Activated CD8-positive, alpha-beta memory T cell treated with anti-CD3 and anti-CD28 coated beads, Interleukin-2, amount 10 ng/mL, durations not matched to agents 7 days and 5 days (primary cell): ENCODE results near the gene TIPARP. TPM values are rescaled to one million over a fixed set of nuclear protein-coding genes. Genes with fewer than 3 reads are reported as not detected.

Experiments
- ATAC-seq: fragments of 150-1000 bp; cut with Tn5 transposase; one replicate; pipeline ENCODE4 v1.10.0; 2021; ENCODE audit warnings: moderate library complexity
- CTCF ChIA-PET: fragments of 350-600 bp; sonication (Branson Sonifier 250); formaldehyde crosslinking; loops from one replicate; lab custom pipeline; 2021; ENCODE audit warnings: antibody characterized with exemption; lab: Charles Lee
- DNase-seq: peaks from one replicate; pipeline ENCODE4 v3.0.0-alpha.2; 2020
- H3K27ac Mint-ChIP-seq: one replicate; pipeline ENCODE4 v1.8.0; 2021; ENCODE audit warnings: mild to moderate bottlenecking, mixed read lengths
- H3K27me3 Mint-ChIP-seq: one replicate; pipeline ENCODE4 v1.8.0; 2021; ENCODE audit warnings: mixed read lengths
- H3K36me3 Mint-ChIP-seq: one replicate; pipeline ENCODE4 v1.8.0; 2021; ENCODE audit warnings: mild to moderate bottlenecking, mixed read lengths
- H3K4me1 Mint-ChIP-seq: one replicate; pipeline ENCODE4 v1.8.0; 2021; ENCODE audit warnings: mixed read lengths
- H3K4me3 Mint-ChIP-seq: one replicate; pipeline ENCODE4 v1.8.0; 2021; ENCODE audit warnings: mild to moderate bottlenecking, moderate library complexity, mixed read lengths
- H3K9me3 Mint-ChIP-seq: one replicate; pipeline ENCODE4 v1.8.0; 2022; ENCODE audit warnings: low read depth, mixed read lengths
- total RNA-seq, 2 experiments: library from RNA; stranded (reverse); gene quantifications; one replicate each; pipeline ENCODE4 v1.2.3, GENCODE V29; 2021

The TIPARP gene
- total RNA-seq, 2 experiments from 2014 or later = 31.6 to 42.8 TPM

DNA sequence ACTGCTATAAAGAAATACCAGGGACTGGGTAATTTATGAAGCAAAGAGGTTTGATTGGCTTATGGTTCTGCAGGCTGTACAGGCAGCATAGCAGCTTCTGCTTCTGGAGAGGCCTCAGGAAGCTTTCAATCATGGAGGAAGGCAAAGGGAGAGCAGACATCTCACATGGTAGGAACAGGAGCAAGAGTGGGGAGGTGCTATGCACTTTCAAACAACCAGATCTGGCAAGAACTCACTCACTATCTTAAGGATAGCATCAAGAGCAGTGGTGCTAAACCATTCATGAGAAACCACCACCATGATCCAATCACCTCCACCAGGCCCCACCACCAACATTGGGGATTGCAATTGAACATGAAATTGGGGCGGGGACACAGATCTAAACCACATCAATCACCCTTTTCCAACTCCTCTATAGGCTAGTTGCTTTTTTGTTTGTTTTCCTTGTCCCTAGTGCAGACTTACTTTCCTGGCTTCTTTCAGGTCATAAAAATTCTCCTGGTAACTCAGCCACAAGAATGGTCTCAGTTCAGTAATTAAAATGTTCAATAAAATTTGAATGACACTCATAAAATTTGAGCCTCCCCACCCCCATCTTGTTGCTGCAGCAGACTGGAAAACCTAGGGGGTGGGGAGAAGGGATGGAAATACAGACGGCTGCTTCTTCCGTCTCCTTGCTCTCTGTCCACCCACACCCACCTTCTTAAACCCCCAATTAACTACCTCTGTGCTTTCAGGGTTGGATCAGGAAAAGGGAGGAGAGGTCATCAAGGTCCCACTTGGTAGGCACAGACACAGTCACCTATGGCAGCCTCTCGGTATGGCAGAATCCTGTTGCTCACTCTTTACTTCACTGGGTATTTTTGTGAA, 16.3 kb upstream of the TIPARP start:
- no peaks in the 10 kb centered on the region for H3K9me3 Mint-ChIP-seq
- CTCF ChIA-PET = interaction anchor here (1.0 kb wide), 1 partner anchor 27 kb away, joined by 3 read pairs; no protein-coding TSS in a partner anchor
- H3K4me1 Mint-ChIP-seq = peaks cover 11% of the 10 kb centered on the region
- no peaks in the 10 kb centered on the region for H3K27me3 Mint-ChIP-seq
- no peak overlapping the region for H3K27ac Mint-ChIP-seq
- H3K36me3 Mint-ChIP-seq = peaks cover 6% of the 10 kb centered on the region
- no peak overlapping the region for H3K4me3 Mint-ChIP-seq
- ATAC-seq = no peak
- DNase-seq = no peak

DNA sequence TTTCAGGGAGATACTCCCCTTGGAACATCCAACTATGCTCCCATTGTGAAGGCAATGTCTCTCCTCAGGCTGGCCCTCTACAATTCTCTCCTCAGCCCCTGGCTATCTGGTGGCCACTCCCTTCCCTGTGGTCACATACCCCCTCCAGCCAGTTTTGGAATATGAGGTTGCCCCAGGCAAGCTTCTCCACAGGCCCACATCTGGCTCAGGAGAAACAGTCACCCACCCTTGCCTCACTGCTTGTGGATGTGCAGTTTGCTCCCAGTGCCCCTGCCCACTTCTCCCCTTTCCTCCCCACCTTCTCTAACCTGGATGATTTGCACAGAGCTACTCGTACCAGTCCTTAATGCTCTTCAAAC, 15.7 kb upstream of the TIPARP start:
- no peaks in the 10 kb centered on the region for H3K27me3 Mint-ChIP-seq
- peaks cover 6% of the 10 kb centered on the region for H3K36me3 Mint-ChIP-seq
- no peak overlapping the region for H3K27ac Mint-ChIP-seq
- H3K4me1 Mint-ChIP-seq = peaks cover 14% of the 10 kb centered on the region
- CTCF ChIA-PET = interaction anchor here (1.0 kb wide), 1 partner anchor 26 kb away, joined by 3 read pairs; no protein-coding TSS in a partner anchor
- ATAC-seq = no peak
- no peak for DNase-seq
- no peak overlapping the region for H3K4me3 Mint-ChIP-seq
- H3K9me3 Mint-ChIP-seq = no peaks in the 10 kb centered on the region

DNA sequence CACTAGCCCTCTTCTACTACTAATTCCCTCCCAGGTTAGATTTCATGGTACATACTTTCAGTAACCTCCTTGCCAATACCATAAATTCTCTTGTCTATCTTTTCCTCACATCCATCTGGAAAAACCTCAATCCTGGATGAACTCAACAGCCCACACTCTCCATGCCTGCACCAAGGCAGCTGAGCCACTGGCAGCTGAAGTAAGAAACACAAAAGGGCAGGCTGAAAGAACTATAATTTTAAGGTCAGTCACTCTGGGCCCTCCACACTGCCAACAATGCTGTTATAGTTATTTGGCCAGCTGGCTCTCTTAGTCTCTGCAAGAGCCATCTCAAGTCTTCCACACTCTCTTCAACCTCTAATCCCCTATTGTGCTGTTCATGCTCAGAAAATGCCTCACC, 15.1 kb upstream of the TIPARP start:
- DNase-seq = no peak
- Mint-ChIP-seq H3K9me3 (no peaks in the 10 kb centered on the region), H3K27ac (no peak overlapping the region), H3K36me3 (peaks cover 9% of the 10 kb centered on the region), H3K4me3 (no peak overlapping the region), H3K27me3 (no peaks in the 10 kb centered on the region), H3K4me1 (peaks cover 20% of the 10 kb centered on the region)
- CTCF ChIA-PET = interaction anchor here (1.0 kb wide), 1 partner anchor 26 kb away, joined by 3 read pairs; no protein-coding TSS in a partner anchor
- no peak for ATAC-seq

DNA sequence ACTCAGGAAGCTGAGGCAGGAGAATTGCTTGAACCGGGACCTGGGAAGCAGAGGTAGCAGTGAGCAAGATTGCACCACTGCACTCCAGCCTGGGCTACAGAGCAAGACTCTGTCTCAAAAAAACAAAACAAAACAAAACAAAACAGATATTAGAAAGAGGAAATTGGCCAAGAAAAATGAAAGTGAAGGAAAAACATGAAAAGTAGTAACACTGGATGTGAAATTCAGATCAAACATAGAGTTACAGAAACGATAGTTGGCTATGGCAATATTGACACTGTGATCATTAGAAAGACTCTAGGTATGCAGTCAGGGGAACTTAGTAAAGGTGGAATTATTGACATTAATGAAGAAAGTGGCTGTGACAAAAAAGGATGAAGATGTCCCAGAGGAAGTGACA, 13.2 kb upstream of the TIPARP start:
- H3K27me3 Mint-ChIP-seq = no peaks in the 10 kb centered on the region
- peaks cover 13% of the 10 kb centered on the region for H3K36me3 Mint-ChIP-seq
- H3K4me3 Mint-ChIP-seq = no peak overlapping the region
- no peak for DNase-seq
- H3K9me3 Mint-ChIP-seq = no peaks in the 10 kb centered on the region
- H3K4me1 Mint-ChIP-seq = peaks cover 38% of the 10 kb centered on the region
- CTCF ChIA-PET = interaction anchor here (1.2 kb wide), 1 partner anchor 13 kb away, joined by 5 read pairs; the partner anchor contains the start of gene TIPARP
- no peak for ATAC-seq
- H3K27ac Mint-ChIP-seq = no peak overlapping the region

DNA sequence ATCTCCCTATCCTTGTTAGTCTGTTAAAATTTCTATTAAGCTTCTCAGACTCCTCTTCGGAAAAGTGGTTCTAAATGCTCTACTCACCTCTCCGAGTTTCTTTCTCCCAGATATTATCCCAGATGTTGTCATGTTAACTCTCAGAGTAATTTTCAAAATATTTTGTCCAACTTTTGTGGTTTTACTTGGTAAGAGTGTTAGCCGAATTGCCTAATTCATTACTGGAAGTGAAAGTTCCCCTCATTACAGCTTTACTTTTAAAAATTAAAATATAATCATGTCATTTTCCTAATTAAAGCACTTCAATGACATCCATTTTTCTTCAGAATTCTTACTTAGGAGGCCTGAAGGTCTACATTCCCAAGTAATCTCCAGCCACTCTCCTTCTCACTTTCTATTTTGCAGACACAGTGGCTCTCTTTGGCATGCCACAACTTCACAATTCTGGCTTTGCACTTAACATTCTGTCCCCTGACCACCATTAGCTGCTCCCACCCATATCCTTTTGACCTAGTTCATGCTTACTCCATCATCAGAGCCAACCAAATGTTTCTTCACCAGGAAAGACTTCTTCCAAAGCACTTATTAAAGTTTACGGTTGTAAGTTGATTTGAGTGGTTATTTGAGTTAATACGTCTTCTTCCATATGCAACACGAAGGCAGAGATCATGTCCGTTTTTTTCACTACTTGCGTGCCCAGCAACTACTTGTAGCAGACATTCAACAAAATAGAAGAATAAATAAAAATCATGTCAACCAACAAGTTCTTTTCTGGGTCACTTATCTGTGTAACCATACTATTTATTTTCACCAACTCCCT, 10.2 kb upstream of the TIPARP start:
- Mint-ChIP-seq H3K9me3 (no peaks in the 10 kb centered on the region), H3K4me3 (peak overlapping the region; percentile 49), H3K27me3 (no peaks in the 10 kb centered on the region), H3K27ac (peak overlapping the region; percentile 93), H3K4me1 (peaks cover 65% of the 10 kb centered on the region), H3K36me3 (peaks cover 18% of the 10 kb centered on the region)
- ATAC-seq = peak; percentile 28
- CTCF ChIA-PET = interaction anchor here (1.2 to 3.3 kb wide), 4 partner anchors 11 to 109 kb away, joined by 3 to 35 read pairs (median 8); partner anchors contain the start of genes SSR3 and TIPARP
- DNase-seq = no peak

DNA sequence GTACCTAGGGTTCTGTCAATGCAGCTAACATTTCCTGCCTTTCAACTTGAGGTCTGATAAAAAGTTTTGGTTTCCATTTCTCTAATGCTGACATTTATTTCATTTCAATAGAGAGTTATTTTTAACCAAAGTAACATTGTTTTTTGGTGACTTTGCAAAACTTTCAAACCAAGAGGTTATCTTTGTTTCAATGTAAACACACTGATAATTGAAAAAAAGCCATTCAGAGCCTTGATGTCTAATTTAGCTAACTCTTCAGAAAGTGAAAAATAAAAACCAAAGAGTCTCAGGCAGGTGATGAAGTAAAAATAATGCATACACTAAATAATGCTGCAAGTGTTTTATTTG, 9.6 kb upstream of the TIPARP start:
- CTCF ChIA-PET = interaction anchor here (0.7 to 3.3 kb wide), 5 partner anchors 10 to 418 kb away, joined by 3 to 35 read pairs (median 5); partner anchors contain the start of genes SSR3 and TIPARP
- Mint-ChIP-seq H3K4me1 (peaks cover 66% of the 10 kb centered on the region), H3K27ac (peak overlapping the region; percentile 93), H3K9me3 (no peaks in the 10 kb centered on the region), H3K27me3 (no peaks in the 10 kb centered on the region), H3K4me3 (peak overlapping the region; percentile 49), H3K36me3 (peaks cover 15% of the 10 kb centered on the region)
- ATAC-seq = peak; percentile 68
- DNase-seq = no peak

DNA sequence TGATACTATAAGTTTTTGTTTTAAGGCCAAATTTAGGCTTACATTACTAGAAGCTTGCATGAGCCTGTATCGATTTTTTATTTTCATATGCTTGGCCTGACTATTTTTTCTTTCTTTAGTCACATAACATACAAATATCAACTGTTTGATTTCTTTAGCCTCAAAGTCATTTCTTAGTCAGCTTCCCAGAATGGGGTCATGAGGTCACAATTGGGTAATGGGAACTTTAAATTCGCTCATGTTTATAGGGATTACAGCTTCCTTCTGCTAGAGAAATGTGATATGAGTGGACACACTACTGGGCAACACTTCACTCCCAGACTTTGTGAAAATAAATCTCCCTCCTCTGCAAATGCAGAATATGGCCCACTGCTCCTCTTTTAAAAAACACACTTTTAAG, 9.1 kb upstream of the TIPARP start:
- Mint-ChIP-seq H3K9me3 (no peaks in the 10 kb centered on the region), H3K36me3 (peaks cover 15% of the 10 kb centered on the region), H3K27me3 (no peaks in the 10 kb centered on the region), H3K27ac (peak overlapping the region; percentile 93), H3K4me3 (peak overlapping the region; percentile 49), H3K4me1 (peaks cover 70% of the 10 kb centered on the region)
- no peak for DNase-seq
- CTCF ChIA-PET = interaction anchor here (0.7 to 3.3 kb wide), 5 partner anchors 10 to 417 kb away, joined by 3 to 35 read pairs (median 5); partner anchors contain the start of genes SSR3 and TIPARP
- ATAC-seq = no peak

DNA sequence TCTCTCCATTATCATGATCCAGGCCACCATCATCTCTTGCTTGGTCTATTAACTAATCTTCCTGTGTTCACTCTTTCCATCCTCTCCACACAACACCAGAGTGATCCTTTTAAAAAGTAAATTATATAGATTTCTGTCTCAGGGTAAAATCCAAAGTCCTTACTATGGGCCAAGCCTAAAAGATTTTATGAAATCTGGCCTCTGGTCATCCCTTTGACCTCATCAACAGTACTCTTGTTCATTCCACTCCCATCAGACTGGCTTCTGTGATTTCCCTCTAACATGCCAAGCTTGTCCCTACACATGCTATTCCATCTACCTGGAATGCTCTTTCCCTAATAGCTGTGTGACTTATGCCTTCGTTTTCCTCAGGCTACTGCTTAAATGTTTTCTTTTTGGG, 8.3 kb upstream of the TIPARP start:
- DNase-seq (no peak), ATAC-seq (no peak)
- peaks cover 15% of the 10 kb centered on the region for H3K36me3 Mint-ChIP-seq
- no peak overlapping the region for H3K4me3 Mint-ChIP-seq
- peaks cover 69% of the 10 kb centered on the region for H3K4me1 Mint-ChIP-seq
- no peaks in the 10 kb centered on the region for H3K9me3 Mint-ChIP-seq
- H3K27me3 Mint-ChIP-seq = no peaks in the 10 kb centered on the region
- H3K27ac Mint-ChIP-seq = peak overlapping the region; percentile 93
- CTCF ChIA-PET = interaction anchor here (2.4 to 3.3 kb wide), 2 partner anchors 9 to 22 kb away, joined by 11 to 35 read pairs; partner anchors contain the start of gene TIPARP

DNA sequence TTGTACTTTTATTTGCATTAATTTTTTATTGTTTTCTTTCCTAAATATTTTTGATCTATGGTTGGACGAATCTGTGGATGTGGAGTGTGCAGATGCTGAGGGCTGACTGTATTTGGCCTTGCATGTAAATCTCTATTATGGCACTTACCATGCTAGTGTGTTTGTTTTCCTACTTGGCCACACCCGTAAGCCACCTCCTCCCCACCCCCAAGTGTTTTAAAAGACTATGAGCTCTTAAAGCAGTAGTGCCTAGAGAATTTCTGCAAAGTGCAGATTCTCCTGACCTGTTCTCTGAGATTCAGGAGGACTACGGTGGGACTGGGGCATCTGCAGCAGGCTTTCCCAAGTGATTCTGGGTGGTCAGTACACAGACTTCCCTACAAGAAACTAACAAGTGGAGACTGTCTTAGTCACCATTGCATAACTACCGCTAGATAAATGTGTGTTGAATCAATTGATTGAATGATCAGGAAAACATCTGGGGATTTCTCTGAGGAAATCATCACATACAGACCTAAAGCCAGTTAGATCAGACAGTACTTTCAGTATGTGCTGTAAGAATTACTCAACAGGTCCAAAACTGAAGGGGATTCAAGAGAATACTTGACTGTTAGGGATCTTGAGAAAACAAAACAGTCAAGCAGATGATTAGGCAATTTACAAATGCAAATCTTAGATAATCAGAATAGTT, 6.2 kb upstream of the TIPARP start:
- Mint-ChIP-seq H3K9me3 (no peaks in the 10 kb centered on the region), H3K27ac (peak overlapping the region; percentile 63), H3K4me1 (peaks cover 64% of the 10 kb centered on the region), H3K27me3 (no peaks in the 10 kb centered on the region), H3K36me3 (peaks cover 18% of the 10 kb centered on the region), H3K4me3 (no peak overlapping the region)
- peak; percentile 67 for ATAC-seq
- DNase-seq = peak; percentile 64
- CTCF ChIA-PET = interaction anchor here (1.5 to 1.6 kb wide), 2 partner anchors 23 to 113 kb away, joined by 3 to 6 read pairs; partner anchors contain the start of gene SSR3

DNA sequence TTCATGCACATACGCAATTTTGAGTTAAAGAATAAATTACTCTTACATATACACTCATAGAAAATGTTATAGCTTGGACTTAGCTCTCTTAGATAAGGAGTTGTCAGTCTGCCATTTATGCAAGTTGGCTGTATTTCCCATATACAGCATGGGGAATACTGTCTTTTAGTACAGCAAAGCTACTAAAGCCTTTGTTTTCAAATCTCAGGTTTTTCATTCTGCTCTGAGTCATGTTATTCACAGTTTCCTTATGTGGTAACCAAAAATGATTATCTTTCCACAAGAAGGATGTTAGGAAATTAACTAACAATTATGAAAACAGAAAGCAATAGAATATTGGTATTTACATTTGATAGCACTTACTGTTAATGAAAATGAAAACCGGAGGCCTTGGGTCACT, 4.3 kb upstream of the TIPARP start:
- no peaks in the 10 kb centered on the region for H3K27me3 Mint-ChIP-seq
- H3K36me3 Mint-ChIP-seq = peaks cover 12% of the 10 kb centered on the region
- ATAC-seq (no peak), DNase-seq (no peak)
- H3K9me3 Mint-ChIP-seq = no peaks in the 10 kb centered on the region
- CTCF ChIA-PET = no interaction called here
- H3K4me1 Mint-ChIP-seq = peaks cover 54% of the 10 kb centered on the region
- no peak overlapping the region for H3K4me3 Mint-ChIP-seq
- no peak overlapping the region for H3K27ac Mint-ChIP-seq

DNA sequence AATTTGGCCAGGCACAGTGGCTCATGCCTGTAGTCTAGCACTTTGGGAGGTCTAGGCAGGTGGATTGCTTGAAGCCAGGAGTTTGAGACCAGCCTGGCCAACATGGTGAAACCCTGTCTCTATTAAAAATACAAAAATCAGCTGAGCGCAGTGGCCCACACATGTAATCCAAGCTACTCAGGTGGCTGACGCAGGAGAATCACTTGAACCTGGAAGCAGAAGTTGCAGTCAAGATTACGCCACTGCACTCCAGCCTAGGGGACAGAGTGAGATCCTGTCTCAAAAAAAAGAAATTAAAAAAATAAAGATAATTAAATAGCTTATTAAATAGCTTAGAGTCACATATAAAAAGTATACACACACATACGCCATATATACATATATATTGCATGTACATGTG, 3.7 kb upstream of the TIPARP start:
- peaks cover 12% of the 10 kb centered on the region for H3K36me3 Mint-ChIP-seq
- H3K27me3 Mint-ChIP-seq = no peaks in the 10 kb centered on the region
- H3K27ac Mint-ChIP-seq = no peak overlapping the region
- no peak for ATAC-seq
- peaks cover 48% of the 10 kb centered on the region for H3K4me1 Mint-ChIP-seq
- H3K9me3 Mint-ChIP-seq = no peaks in the 10 kb centered on the region
- H3K4me3 Mint-ChIP-seq = no peak overlapping the region
- CTCF ChIA-PET = interaction anchor here (1.3 kb wide), 1 partner anchor 27 kb away, joined by 3 read pairs; no protein-coding TSS in a partner anchor
- no peak for DNase-seq

DNA sequence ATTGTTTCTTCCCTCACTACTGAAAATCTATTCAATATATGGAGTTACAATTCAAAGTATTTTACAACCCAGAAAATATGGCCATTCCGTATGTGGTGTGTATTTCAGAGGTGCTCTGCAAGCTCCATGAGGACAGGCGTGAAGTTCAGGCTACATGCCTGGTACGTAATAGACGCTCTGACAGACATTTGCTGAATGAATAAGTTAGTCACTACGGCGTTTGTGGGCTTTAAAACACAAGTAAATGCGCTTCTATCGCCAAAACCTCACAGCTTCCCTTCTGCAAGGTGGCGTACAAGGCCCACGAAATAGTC, 701 bp upstream of the TIPARP start:
- Mint-ChIP-seq H3K27ac (peak overlapping the region; percentile 96), H3K4me3 (peak overlapping the region; percentile 96), H3K36me3 (peaks cover 31% of the 10 kb centered on the region), H3K9me3 (no peaks in the 10 kb centered on the region), H3K4me1 (peaks cover 44% of the 10 kb centered on the region), H3K27me3 (no peaks in the 10 kb centered on the region)
- CTCF ChIA-PET = interaction anchor here (0.7 to 5.9 kb wide), 30 partner anchors 9 to 502 kb away, joined by 3 to 53 read pairs (median 4); partner anchors contain the start of gene SSR3
- DNase-seq (no peak), ATAC-seq (no peak)
